Karpas-422 (cell line): ENCODE results near the gene FRY. TPM values are rescaled to one million over a fixed set of nuclear protein-coding genes. Genes with fewer than 3 reads are reported as not detected.

ENCODE experiments used
- DNase-seq: peaks from one replicate; pipeline ENCODE4 v3.0.0-alpha.2; 2015
- H2AFZ ChIP-seq: fragments of 200-600 bp; sonication (generic); 2 replicates; pipeline ENCODE4 v1.6.1; 2014; ENCODE audit warnings: antibody characterized with exemption, low read length, mixed read lengths
- H3K27ac ChIP-seq: fragments of 200-600 bp; sonication (generic); 2 replicates; pipeline ENCODE4 v1.5.1; 2014; ENCODE audit warnings: mild to moderate bottlenecking, low read length, moderate library complexity
- H3K27me3 ChIP-seq: fragments of 200-600 bp; sonication (generic); 2 replicates; pipeline ENCODE4 v1.6.1; 2014; ENCODE audit warnings: low read length, mixed read lengths
- H3K36me3 ChIP-seq: fragments of 200-600 bp; sonication (generic); 2 replicates; pipeline ENCODE4 v1.6.1; 2014; ENCODE audit warnings: low read length, mixed read lengths; ENCODE audit not compliant: insufficient read depth
- H3K4me1 ChIP-seq: fragments of 200-600 bp; sonication (generic); 2 replicates; pipeline ENCODE4 v1.6.1; 2014; ENCODE audit warnings: mild to moderate bottlenecking, low read length, mixed read lengths
- H3K4me2 ChIP-seq: fragments of 200-600 bp; sonication (generic); 2 replicates; pipeline ENCODE4 v1.6.1; 2014; ENCODE audit warnings: low read length, low read depth, mild to moderate bottlenecking; ENCODE audit not compliant: poor library complexity, severe bottlenecking
- H3K4me3 ChIP-seq: fragments of 200-600 bp; sonication (generic); 2 replicates; pipeline ENCODE4 v1.5.1; 2014; ENCODE audit warnings: mild to moderate bottlenecking, antibody characterized with exemption, low read length, mixed read lengths
- H3K79me2 ChIP-seq: fragments of 200-600 bp; sonication (generic); 2 replicates; pipeline ENCODE4 v1.6.1; 2014; ENCODE audit warnings: mild to moderate bottlenecking, low read length, mixed read lengths
- H3K9ac ChIP-seq: fragments of 200-600 bp; sonication (generic); 2 replicates; pipeline ENCODE4 v1.6.0; 2014; ENCODE audit warnings: low read length
- H3K9me2 ChIP-seq: fragments of 200-600 bp; sonication (generic), shearing (Covaris generic); replicated peaks from 2 replicates; pipeline ENCODE4 v1.6.0; 2014; ENCODE audit warnings: mild to moderate bottlenecking, low read length, moderate library complexity; ENCODE audit not compliant: insufficient read depth
- H3K9me3 ChIP-seq: fragments of 300-700, 200-600 bp; sonication (generic); 2 replicates; pipeline ENCODE4 v1.6.1; 2014; ENCODE audit warnings: low read length, mixed read lengths
- H4K20me1 ChIP-seq: fragments of 200-600 bp; sonication (generic); 2 replicates; pipeline ENCODE4 v1.6.1; 2014; ENCODE audit warnings: mild to moderate bottlenecking, antibody characterized with exemption, low read length, low read depth; ENCODE audit not compliant: insufficient read depth
- total RNA-seq: library from RNA; depleted of rRNA; stranded (reverse); fragments of >200 nt; shearing (Covaris generic); gene quantifications from 2 replicates; pipeline ENCODE4 v1.2.3, GENCODE V29; 2014; ENCODE audit warnings: low replicate concordance

Gene FRY
- total RNA-seq, 1 experiment from 2014 or later, result 1.6 TPM

DNA sequence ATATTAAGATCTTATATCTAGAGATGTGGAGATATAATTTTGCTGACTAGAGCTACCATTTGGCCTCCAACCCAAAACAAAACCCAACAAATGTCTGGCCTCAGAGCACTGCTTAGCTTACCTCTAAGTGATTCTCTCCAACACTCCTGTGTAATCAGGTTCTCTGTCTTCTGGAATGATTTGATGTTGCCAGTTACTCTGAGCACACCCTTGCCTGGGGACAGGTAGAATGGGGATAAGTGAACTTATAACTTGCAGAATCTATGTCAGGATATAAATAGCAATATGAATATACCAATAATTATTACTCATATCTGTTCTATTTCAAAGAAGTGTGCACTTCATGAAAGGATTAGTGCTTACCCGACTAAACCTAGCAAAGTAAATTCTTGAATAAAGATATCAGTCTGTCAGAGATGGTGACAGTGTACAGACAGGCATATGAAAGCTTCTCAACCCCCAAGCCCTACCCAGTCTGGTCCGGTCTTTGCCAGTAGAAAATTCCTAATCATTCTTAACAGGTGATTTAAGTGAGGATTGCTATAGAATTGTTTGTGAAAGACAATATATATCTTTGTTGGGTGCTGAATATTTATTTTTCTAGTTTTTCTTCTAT, 250.6 kb downstream of the FRY start:
- Histone ChIP-seq H3K27ac (no peak overlapping the region), H3K27me3 (no peaks in the 10 kb centered on the region), H2AFZ (no peak overlapping the region), H3K4me1 (no peaks in the 10 kb centered on the region), H3K4me3 (no peak overlapping the region), H3K9ac (no peak overlapping the region), H3K79me2 (no peaks in the 10 kb centered on the region), H3K36me3 (no peaks in the 10 kb centered on the region), H3K9me3 (no peaks in the 10 kb centered on the region), H4K20me1 (no peaks in the 10 kb centered on the region), H3K4me2 (no peak overlapping the region), H3K9me2 (no peaks in the 10 kb centered on the region)
- peak; percentile 21 for DNase-seq

DNA sequence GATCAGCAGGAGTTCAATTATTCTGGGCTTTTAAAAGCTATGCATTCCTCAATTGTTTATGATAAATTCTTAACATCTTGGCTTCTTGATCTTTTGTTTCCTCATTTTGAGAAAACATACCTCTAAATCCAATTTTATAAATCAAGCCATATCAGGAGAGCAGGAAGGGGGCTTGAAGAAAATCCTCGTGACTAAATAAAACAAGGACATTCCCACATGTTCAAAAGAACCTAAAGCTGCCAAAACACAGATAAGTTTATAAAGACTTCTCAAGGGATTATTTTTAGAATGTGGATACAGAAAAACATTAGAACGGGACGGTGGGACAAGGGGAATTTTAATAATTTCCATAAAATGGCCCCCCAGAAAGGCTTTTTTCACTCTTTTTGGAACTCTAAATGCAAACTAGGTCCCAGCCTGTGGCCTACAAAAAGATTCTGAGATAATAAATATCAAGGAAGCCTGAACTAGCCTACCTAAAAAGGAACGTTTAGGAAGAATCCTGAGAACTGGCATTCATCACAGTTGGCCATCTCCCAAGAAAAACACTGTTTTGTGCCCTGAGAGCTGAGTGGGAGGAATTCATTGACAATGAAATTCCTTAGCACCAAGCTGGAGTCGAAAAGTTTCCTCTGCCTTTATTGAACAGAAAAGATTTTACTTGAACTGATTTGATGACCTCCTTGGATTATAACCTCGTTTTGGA, 253.5 kb downstream of the FRY start:
- Histone ChIP-seq H3K4me3 (no peak overlapping the region), H3K79me2 (no peaks in the 10 kb centered on the region), H3K9me2 (no peaks in the 10 kb centered on the region), H4K20me1 (no peaks in the 10 kb centered on the region), H3K27ac (no peak overlapping the region), H3K4me2 (no peak overlapping the region), H2AFZ (no peak overlapping the region), H3K36me3 (no peaks in the 10 kb centered on the region), H3K9ac (no peak overlapping the region), H3K9me3 (no peaks in the 10 kb centered on the region), H3K4me1 (no peaks in the 10 kb centered on the region), H3K27me3 (no peaks in the 10 kb centered on the region)
- DNase-seq, result no peak

- H3K27ac ChIP-seq, result no peak overlapping the region
- H3K79me2 ChIP-seq, result no peaks in the 10 kb centered on the region
- no peak overlapping the region for H3K9ac ChIP-seq
- H3K27me3 ChIP-seq, result no peaks in the 10 kb centered on the region
- no peak overlapping the region for H3K4me2 ChIP-seq
- DNase-seq, result no peak
- H2AFZ ChIP-seq, result no peak overlapping the region
- no peaks in the 10 kb centered on the region for H3K36me3 ChIP-seq
- H4K20me1 ChIP-seq, result no peaks in the 10 kb centered on the region
- no peaks in the 10 kb centered on the region for H3K4me1 ChIP-seq
- H3K4me3 ChIP-seq, result no peak overlapping the region
- no peaks in the 10 kb centered on the region for H3K9me3 ChIP-seq
- H3K9me2 ChIP-seq, result no peaks in the 10 kb centered on the region
Measured at GRCh38 chr13:32285633-32285965, 254.0 kb downstream of the FRY start.

DNA sequence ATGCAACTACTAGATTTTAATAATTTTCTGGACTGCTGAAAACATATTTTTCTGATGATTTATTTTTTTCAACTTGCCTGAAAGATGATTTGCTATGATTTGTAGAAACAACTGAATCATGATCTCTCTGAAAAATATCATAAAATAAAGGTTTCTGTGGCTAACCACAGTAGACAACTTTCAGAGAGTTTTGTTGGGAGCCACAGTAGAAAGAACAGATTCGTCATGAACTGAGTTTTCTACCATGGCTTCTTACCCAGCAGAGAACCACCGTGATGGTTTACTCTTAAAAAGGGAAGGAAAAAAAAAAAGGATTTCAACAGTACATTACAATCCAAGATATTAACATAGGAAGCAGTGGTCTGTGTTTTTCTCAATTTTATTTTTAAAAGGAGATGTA, 265.6 kb downstream of the FRY start:
- Histone ChIP-seq H3K9ac (no peak overlapping the region), H3K36me3 (no peaks in the 10 kb centered on the region), H2AFZ (no peak overlapping the region), H3K4me3 (no peak overlapping the region), H3K9me3 (no peaks in the 10 kb centered on the region), H4K20me1 (no peaks in the 10 kb centered on the region), H3K27ac (no peak overlapping the region), H3K4me2 (no peak overlapping the region), H3K79me2 (no peaks in the 10 kb centered on the region), H3K4me1 (no peaks in the 10 kb centered on the region), H3K9me2 (no peaks in the 10 kb centered on the region), H3K27me3 (no peaks in the 10 kb centered on the region)
- DNase-seq, result no peak

DNA sequence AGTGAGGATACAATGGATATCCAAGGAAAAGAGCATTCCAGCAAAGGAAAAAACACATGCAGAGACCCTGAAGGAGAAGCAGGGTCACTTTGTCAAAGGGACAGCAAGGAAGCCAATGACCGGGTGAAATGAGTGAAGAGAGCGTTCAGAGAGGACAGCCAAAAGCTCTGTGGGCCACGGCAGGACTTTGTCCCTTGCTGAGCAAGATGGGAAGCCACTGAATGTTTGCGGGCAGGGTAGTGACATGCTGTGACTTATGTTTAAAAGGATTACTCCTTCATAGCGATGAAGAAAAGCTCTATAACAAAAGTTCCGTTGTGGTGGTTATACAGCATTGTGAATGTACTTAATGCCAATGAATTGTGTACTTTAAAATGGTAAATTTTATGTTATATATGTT, 267.1 kb downstream of the FRY start:
- Histone ChIP-seq H3K9ac (no peak overlapping the region), H3K27ac (no peak overlapping the region), H3K36me3 (no peaks in the 10 kb centered on the region), H3K27me3 (no peaks in the 10 kb centered on the region), H3K9me3 (no peaks in the 10 kb centered on the region), H3K4me3 (no peak overlapping the region), H2AFZ (no peak overlapping the region), H3K9me2 (no peaks in the 10 kb centered on the region), H3K4me1 (no peaks in the 10 kb centered on the region), H4K20me1 (no peaks in the 10 kb centered on the region), H3K79me2 (no peaks in the 10 kb centered on the region), H3K4me2 (no peak overlapping the region)
- DNase-seq, result no peak

- Histone ChIP-seq H3K27me3 (no peaks in the 10 kb centered on the region), H3K27ac (no peak overlapping the region), H4K20me1 (no peaks in the 10 kb centered on the region), H3K9ac (no peak overlapping the region), H3K36me3 (no peaks in the 10 kb centered on the region), H3K4me2 (no peak overlapping the region), H3K4me3 (no peak overlapping the region), H3K4me1 (no peaks in the 10 kb centered on the region), H3K9me2 (no peaks in the 10 kb centered on the region), H3K9me3 (no peaks in the 10 kb centered on the region), H2AFZ (no peak overlapping the region), H3K79me2 (no peaks in the 10 kb centered on the region)
- no peak for DNase-seq
Measured at GRCh38 chr13:32299893-32300292, 268.3 kb downstream of the FRY start.

DNA sequence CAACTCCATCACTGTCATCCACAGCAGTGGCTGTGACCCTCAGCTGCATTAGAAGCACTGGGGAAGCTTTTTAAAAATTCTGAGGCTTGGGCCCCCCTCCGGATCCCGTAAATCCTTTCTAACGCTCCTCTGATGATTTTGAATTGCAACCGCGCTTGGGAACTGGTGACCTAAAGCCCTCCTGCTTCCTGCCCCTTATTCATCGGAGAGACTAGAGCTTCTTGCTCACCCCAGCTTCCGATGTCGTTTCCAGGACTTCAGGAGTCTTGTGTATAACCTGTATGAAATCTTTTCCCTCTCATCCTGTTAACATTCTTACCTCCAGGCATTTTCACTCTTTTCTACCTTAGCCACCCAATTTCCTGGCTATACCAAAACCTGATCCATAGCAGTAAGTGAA, 268.8 kb downstream of the FRY start:
- Histone ChIP-seq H3K4me1 (no peaks in the 10 kb centered on the region), H3K9ac (no peak overlapping the region), H3K36me3 (no peaks in the 10 kb centered on the region), H3K27me3 (no peaks in the 10 kb centered on the region), H4K20me1 (no peaks in the 10 kb centered on the region), H3K4me3 (no peak overlapping the region), H3K9me3 (no peaks in the 10 kb centered on the region), H2AFZ (no peak overlapping the region), H3K27ac (no peak overlapping the region), H3K9me2 (no peaks in the 10 kb centered on the region), H3K79me2 (no peaks in the 10 kb centered on the region), H3K4me2 (no peak overlapping the region)
- DNase-seq, result no peak

GRCh38 chr13:32300920-32301319, 269.3 kb downstream of the FRY start:
- Histone ChIP-seq H3K36me3 (no peaks in the 10 kb centered on the region), H3K9ac (no peak overlapping the region), H3K9me2 (no peaks in the 10 kb centered on the region), H3K79me2 (no peaks in the 10 kb centered on the region), H3K27ac (no peak overlapping the region), H3K27me3 (no peaks in the 10 kb centered on the region), H3K9me3 (no peaks in the 10 kb centered on the region), H3K4me2 (no peak overlapping the region), H2AFZ (no peak overlapping the region), H3K4me3 (no peak overlapping the region), H3K4me1 (no peaks in the 10 kb centered on the region), H4K20me1 (no peaks in the 10 kb centered on the region)
- no peak for DNase-seq
